ENCODE measurements around the gene OSBPL3.

- TF ChIP-seq CTCF (IDR thresholded peaks at IDR 0.05) (no peak), RAD21 (IDR thresholded peaks at IDR 0.05; ENCODE audit: low read length) (no peak), MXI1 (IDR thresholded peaks at IDR 0.05; ENCODE audit: low read depth, low read length) (no peak)
Measured at GRCh38 chr7:25005658-25006057, 25.7 kb upstream of the OSBPL3 start.

Data from SK-N-SH (cell line).